ENCODE data around the gene COL20A1. TPM values are rescaled to one million over a fixed set of nuclear protein-coding genes. Genes with fewer than 3 reads are reported as not detected.
A peak's percentile ranks its signal among the peaks of the same experiment; 100 is the strongest.

COL20A1 gene
- total RNA-seq, 6 experiments from 2014 or later: not detected

GRCh38 chr20:63319164-63320040, 26.4 kb downstream of the COL20A1 start:
- H3K27ac ChIP-seq: no peak overlapping the region
- H3K36me3 ChIP-seq: no peaks in the 10 kb centered on the region
- 67% methylated on average over 5 of the region's 25 CpGs for WGBS (ENCODE audit: insufficient coverage, low coverage, low lambda C conversion rate, missing lambda C conversion rate)
- no peaks in the 10 kb centered on the region for H3K27me3 ChIP-seq
- ATAC-seq (no peak), DNase-seq (peak in 2 of 3 donors; percentile 19 to 41)
- intact Hi-C loops (cut with DNase I): no loop called here
- no peak overlapping the region for H3K4me3 ChIP-seq
- no peaks in the 10 kb centered on the region for H3K9me3 ChIP-seq
- H3K4me1 ChIP-seq: no peaks in the 10 kb centered on the region
- TF ChIP-seq POLR2A (IDR thresholded peaks at IDR 0.05) (no peak), CTCF (IDR thresholded peaks at IDR 0.05) (no peak)

GRCh38 chr20:63320041-63320511, 27.1 kb downstream of the COL20A1 start:
- no peak for ATAC-seq
- intact Hi-C loops (cut with DNase I): no loop called here
- Histone ChIP-seq H3K27me3 (no peaks in the 10 kb centered on the region), H3K4me3 (no peak overlapping the region), H3K9me3 (no peaks in the 10 kb centered on the region), H3K27ac (no peak overlapping the region), H3K4me1 (no peaks in the 10 kb centered on the region), H3K36me3 (no peaks in the 10 kb centered on the region)
- WGBS (ENCODE audit: insufficient coverage, low coverage, low lambda C conversion rate, missing lambda C conversion rate): no CpG with 5 or more reads among the region's 23 CpGs
- TF ChIP-seq POLR2A (IDR thresholded peaks at IDR 0.05) (no peak), CTCF (IDR thresholded peaks at IDR 0.05) (no peak)
- peak in 1 of 3 donors; percentile 24 for DNase-seq

GRCh38 chr20:63320616-63321147, 27.7 kb downstream of the COL20A1 start:
- ATAC-seq: no peak
- Histone ChIP-seq H3K4me1 (no peaks in the 10 kb centered on the region), H3K36me3 (no peaks in the 10 kb centered on the region), H3K27ac (no peak overlapping the region), H3K9me3 (no peaks in the 10 kb centered on the region), H3K4me3 (no peak overlapping the region), H3K27me3 (no peaks in the 10 kb centered on the region)
- intact Hi-C loops (cut with DNase I): no loop called here
- peak in 1 of 3 donors; percentile 44 for DNase-seq
- no peak for TF ChIP-seq CTCF (IDR thresholded peaks at IDR 0.05)
- TF ChIP-seq POLR2A (IDR thresholded peaks at IDR 0.05): no peak
- 27% methylated on average over 2 of the region's 10 CpGs for WGBS (ENCODE audit: insufficient coverage, low coverage, low lambda C conversion rate, missing lambda C conversion rate)

- Histone ChIP-seq H3K36me3 (no peaks in the 10 kb centered on the region), H3K27me3 (no peaks in the 10 kb centered on the region), H3K4me1 (no peaks in the 10 kb centered on the region), H3K4me3 (no peak overlapping the region), H3K27ac (no peak overlapping the region), H3K9me3 (no peaks in the 10 kb centered on the region)
- DNase-seq (peak in 2 of 3 donors; percentile 16 to 39), ATAC-seq (no peak)
- intact Hi-C loops (cut with DNase I): no loop called here
- WGBS (ENCODE audit: insufficient coverage, low coverage, low lambda C conversion rate, missing lambda C conversion rate): 51% methylated on average over 8 of the region's 20 CpGs
- TF ChIP-seq POLR2A (IDR thresholded peaks at IDR 0.05): no peak
- TF ChIP-seq CTCF (IDR thresholded peaks at IDR 0.05): no peak
These were observed 28.3 kb downstream of the COL20A1 start for GRCh38 chr20:63321148-63321831.

All from right lobe of liver (tissue), 6 donors.